Left cardiac atrium (tissue), 2 donors: ENCODE measurements around the gene NR1H3. TPM values are rescaled to one million over a fixed set of nuclear protein-coding genes. Genes with fewer than 3 reads are reported as not detected.

ENCODE experiments used
- total RNA-seq, 2 donors: library from RNA; stranded (reverse); fragmentation: NEBNext Ultra II Directional; extraction: Animal tissue kit (Norgen Biotek cat#: 25700); gene quantifications; one replicate each; pipeline ENCODE4 v1.2.1, GENCODE V29; 2021
- donor health status: DM: no; HTN: yes; CAD: no; lungs with severe emphysema.
- donor health status: DM: yes; HTN: yes; CAD: no.

Gene NR1H3
- total RNA-seq, 2 donors from 2014 or later = 18.2 to 44.9 TPM

Other genes with a start within 250 kb of the NR1H3 start
- 10 to 100 TPM; 41.4 to 54.4 TPM for gene ARFGAP2, start 81.1 kb upstream of the NR1H3 start, total RNA-seq
- 100 to 1,000 TPM; 108 to 126 TPM for gene PACSIN3, start 71.6 kb upstream of the NR1H3 start, total RNA-seq
- gene DDB2, start 43.0 kb upstream of the NR1H3 start, total RNA-seq = 10 to 100 TPM; 10.4 to 10.8 TPM
- gene ACP2, start 9.2 kb upstream of the NR1H3 start, total RNA-seq = 10 to 100 TPM; 25.1 to 26.2 TPM
- 10 to 100 TPM; 29.5 to 37.0 TPM for gene MADD, start 12.1 kb downstream of the NR1H3 start, total RNA-seq
- gene MYBPC3, start 94.7 kb downstream of the NR1H3 start, total RNA-seq = 1,000 to 10,000 TPM in 1 of 2 donors, 100 to 1,000 TPM in 1; 966 to 1,049 TPM
- 10 to 100 TPM; 19.5 to 31.4 TPM for gene SPI1, start 120.6 kb downstream of the NR1H3 start, total RNA-seq
- gene SLC39A13, start 150.6 kb downstream of the NR1H3 start, total RNA-seq = 10 to 100 TPM; 35.5 to 53.4 TPM
- gene PSMC3, start 168.4 kb downstream of the NR1H3 start, total RNA-seq = 100 to 1,000 TPM; 133 to 154 TPM
- gene RAPSN, start 191.1 kb downstream of the NR1H3 start, total RNA-seq = not detected